ENCODE measurements around the gene AGK.

DNA sequence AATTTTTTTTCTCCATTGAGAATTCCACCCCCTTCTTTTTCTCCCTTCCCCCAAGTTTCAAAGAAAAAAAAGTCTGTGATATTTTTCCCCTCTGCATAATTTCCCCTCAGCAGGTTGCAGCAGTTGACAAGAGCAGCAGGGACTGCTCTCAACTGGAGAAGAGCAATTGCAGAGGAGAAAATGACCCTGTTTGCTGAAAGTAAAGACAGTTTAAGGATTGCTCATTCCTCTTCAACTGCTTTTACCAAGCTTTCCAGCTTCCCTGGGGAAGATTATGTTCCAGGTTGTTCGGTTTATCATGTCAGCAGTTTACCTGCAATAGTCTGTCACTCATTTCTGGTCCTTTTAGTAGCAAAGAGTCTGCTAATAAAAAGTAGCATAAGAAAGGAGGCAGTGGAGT lies 16.2 kb downstream of the AGK start:
- no peak for TF ChIP-seq RBBP5 (IDR thresholded peaks at IDR 0.05; ENCODE audit: borderline replicate concordance, low read depth, low read length)
- no peak for TF ChIP-seq KDM1A (IDR thresholded peaks at IDR 0.05; ENCODE audit: borderline replicate concordance, low read length)
- no peak for TF ChIP-seq JUND (IDR thresholded peaks at IDR 0.05; ENCODE audit: low read length)
- TF ChIP-seq CTCF (IDR thresholded peaks at IDR 0.05; ENCODE audit: control extremely low read depth in 1 of 3, insufficient read depth in 1 of 3, low read depth in 1 of 3, low read length in 3 of 3): no peak
